Activated CD8-positive, alpha-beta memory T cell treated with anti-CD3 and anti-CD28 coated beads, Interleukin-2, amount 50 U/mL, for 1 hour (primary cell): ENCODE measurements around the gene CRYBB1.
"Not testable (repeated sequence)": the region's sequence is repeated elsewhere in the genome, so short reads cannot be mapped to it uniquely, and the experiment has no call there.

ENCODE experiments used
- DNase-seq: peaks from one replicate; pipeline ENCODE4 v3.0.0-alpha.2; 2020; ENCODE audit errors: extremely low read depth

CRYBB1 gene

GRCh38 chr22:26636296-26636695 is 18.5 kb upstream of the CRYBB1 start:
- DNase-seq, result no peak

- no peak for DNase-seq
Measured at GRCh38 chr22:26635117-26635516, 17.3 kb upstream of the CRYBB1 start.

GRCh38 chr22:26634189-26634588 is 16.4 kb upstream of the CRYBB1 start:
- no peak for DNase-seq

GRCh38 chr22:26632422-26633155 is 14.8 kb upstream of the CRYBB1 start:
- no peak for DNase-seq

GRCh38 chr22:26631282-26631681 is 13.5 kb upstream of the CRYBB1 start:
- DNase-seq, result no peak

- no peak for DNase-seq
Measured at GRCh38 chr22:26629988-26630761, 12.3 kb upstream of the CRYBB1 start.

GRCh38 chr22:26624803-26625202 is 7.0 kb upstream of the CRYBB1 start:
- DNase-seq, result no peak

- no peak for DNase-seq
Measured at GRCh38 chr22:26623984-26624383, 6.2 kb upstream of the CRYBB1 start.

GRCh38 chr22:26621663-26622062 is 3.8 kb upstream of the CRYBB1 start, which contains the start of gene CRYBA4:
Gene CRYBA4 (plus strand): TSS chr22:26621963. CDS start chr22:26622597, 634 bp downstream.
- DNase-seq, result no peak

- no peak for DNase-seq
Measured at GRCh38 chr22:26620197-26620596, 2.4 kb upstream of the CRYBB1 start.

- DNase-seq, result no peak
Measured at GRCh38 chr22:26619510-26619909, 1.7 kb upstream of the CRYBB1 start.

GRCh38 chr22:26618455-26618854 is 628 bp upstream of the CRYBB1 start:
- no peak for DNase-seq

GRCh38 chr22:26616650-26617049 is 1.2 kb downstream of the CRYBB1 start:
- DNase-seq, result no peak

- DNase-seq, result no peak
Measured at GRCh38 chr22:26615830-26616435, 1.9 kb downstream of the CRYBB1 start.

- no peak for DNase-seq
Measured at GRCh38 chr22:26615149-26615548, 2.7 kb downstream of the CRYBB1 start.

- DNase-seq, result no peak
Measured at GRCh38 chr22:26614322-26614721, 3.5 kb downstream of the CRYBB1 start.

GRCh38 chr22:26613753-26614152 is 4.1 kb downstream of the CRYBB1 start:
- not testable (repeated sequence) for DNase-seq

- no peak for DNase-seq
Measured at GRCh38 chr22:26612652-26613051, 5.2 kb downstream of the CRYBB1 start.

- no peak for DNase-seq
Measured at GRCh38 chr22:26610996-26611395, 6.8 kb downstream of the CRYBB1 start.

GRCh38 chr22:26610072-26610958 is 7.5 kb downstream of the CRYBB1 start:
- DNase-seq, result no peak

- no peak for DNase-seq
Measured at GRCh38 chr22:26609287-26609686, 8.5 kb downstream of the CRYBB1 start.

GRCh38 chr22:26608129-26608528 is 9.7 kb downstream of the CRYBB1 start:
- no peak for DNase-seq
